GM18519 (cell line): ENCODE results near the gene ARPIN.
"Not testable (repeated sequence)": the region's sequence is repeated elsewhere in the genome, so short reads cannot be mapped to it uniquely, and the experiment has no call there.

ENCODE experiments used
- ATAC-seq: cut with Tn5 transposase; IDR thresholded peaks from one replicate; pipeline ENCODE4 v1.9.1; 2021; ENCODE audit warnings: mild to moderate bottlenecking, moderate library complexity; ENCODE audit not compliant: unreplicated experiment, low FRiP score

The ARPIN gene

GRCh38 chr15:89880727-89881126 is 32.0 kb downstream of the ARPIN start:
- no peak for ATAC-seq

GRCh38 chr15:89878323-89878722 is 34.4 kb downstream of the ARPIN start:
- no peak for ATAC-seq

GRCh38 chr15:89877083-89877425 is 35.7 kb downstream of the ARPIN start:
- ATAC-seq = no peak

GRCh38 chr15:89876396-89877082 is 36.2 kb downstream of the ARPIN start:
- ATAC-seq = no peak

GRCh38 chr15:89875741-89876140 is 37.0 kb downstream of the ARPIN start:
- no peak for ATAC-seq

GRCh38 chr15:89874926-89875564 is 37.7 kb downstream of the ARPIN start:
- no peak for ATAC-seq

- ATAC-seq = no peak
Observed at GRCh38 chr15:89870688-89871288, 42.0 kb downstream of the ARPIN start.

GRCh38 chr15:89870006-89870405 is 42.7 kb downstream of the ARPIN start:
- no peak for ATAC-seq

GRCh38 chr15:89869490-89869889 is 43.3 kb downstream of the ARPIN start:
- not testable (repeated sequence) for ATAC-seq

GRCh38 chr15:89864958-89865739 is 47.6 kb downstream of the ARPIN start:
- no peak for ATAC-seq

GRCh38 chr15:89863918-89864317 is 48.8 kb downstream of the ARPIN start:
- no peak for ATAC-seq

GRCh38 chr15:89860891-89861290 is 51.9 kb downstream of the ARPIN start:
- ATAC-seq = no peak

GRCh38 chr15:89860431-89860830 is 52.3 kb downstream of the ARPIN start:
- no peak for ATAC-seq

- no peak for ATAC-seq
Observed at GRCh38 chr15:89858661-89859458, 53.9 kb downstream of the ARPIN start.

GRCh38 chr15:89857673-89858072 is 55.1 kb downstream of the ARPIN start:
- no peak for ATAC-seq

- no peak for ATAC-seq
Observed at GRCh38 chr15:89855948-89856347, 56.8 kb downstream of the ARPIN start.

- ATAC-seq = not testable (repeated sequence)
Observed at GRCh38 chr15:89854863-89855262, 57.9 kb downstream of the ARPIN start.

GRCh38 chr15:89852342-89852995 is 60.3 kb downstream of the ARPIN start:
- ATAC-seq = no peak

- ATAC-seq = no peak
Observed at GRCh38 chr15:89851673-89852341, 60.9 kb downstream of the ARPIN start.

GRCh38 chr15:89848970-89849292 is 63.8 kb downstream of the ARPIN start:
- ATAC-seq = no peak
